Measurements from ENCODE around the gene PLEKHN1.
"Not testable (repeated sequence)": the region's sequence is repeated elsewhere in the genome, so short reads cannot be mapped to it uniquely, and the experiment has no call there.

Gene PLEKHN1

GRCh38 chr1:1011396-1011949, 45.2 kb downstream of the PLEKHN1 start:
- H2BK5ac ChIP-seq (ENCODE audit: low read depth, low read length, poor library complexity): no peak overlapping the region
- H3K36me3 ChIP-seq (ENCODE audit: control insufficient read depth in 1 of 2, insufficient read depth in 2 of 2, low read length in 2 of 2): no peaks in the 10 kb centered on the region
- no CpG with 5 or more reads among the region's 14 CpGs for WGBS (ENCODE audit: extremely low coverage, insufficient coverage, insufficient read length)
- H3K18ac ChIP-seq (ENCODE audit: low read length): no peak overlapping the region
- no peak overlapping the region for H3K4me3 ChIP-seq (ENCODE audit: low read depth, low read length)
- H4K8ac ChIP-seq (ENCODE audit: low read depth, low read length): no peak overlapping the region
- H2BK120ac ChIP-seq (ENCODE audit: insufficient read depth, low read length, poor library complexity): no peak overlapping the region
- peaks cover 6% of the 10 kb centered on the region for H3K9me3 ChIP-seq (ENCODE audit: insufficient read depth, low read depth, low read length)
- no peak overlapping the region for H2AK5ac ChIP-seq (ENCODE audit: low read length)
- H3K23ac ChIP-seq (ENCODE audit: low read length): no peak overlapping the region
- H3K79me1 ChIP-seq (ENCODE audit: low read length): peaks cover 5% of the 10 kb centered on the region
- no peak overlapping the region for H3K27ac ChIP-seq (ENCODE audit: low read depth, low read length)
- no peak overlapping the region for H4K12ac ChIP-seq (ENCODE audit: low read depth, low read length)
- no peak overlapping the region for H3K9ac ChIP-seq (ENCODE audit: low read length)
- no peaks in the 10 kb centered on the region for H3K79me2 ChIP-seq (ENCODE audit: control insufficient read depth, insufficient read depth, low read length, poor library complexity)
- no peak overlapping the region for H4K91ac ChIP-seq (ENCODE audit: low read depth, low read length)
- H3K4me1 ChIP-seq (ENCODE audit: control insufficient read depth in 1 of 2, insufficient read depth in 2 of 2, low read length in 2 of 2): peaks cover 14 to 17% of the 10 kb centered on the region in 2 experiments
- no peak for DNase-seq
- no peak overlapping the region for H3K4me2 ChIP-seq (ENCODE audit: low read length)
- no peaks in the 10 kb centered on the region for H3K27me3 ChIP-seq (ENCODE audit: insufficient read depth, low read length)
- H3K4ac ChIP-seq (ENCODE audit: low read depth, low read length): no peak overlapping the region
- H2AFZ ChIP-seq (ENCODE audit: insufficient read depth, low read length, poor library complexity): no peak overlapping the region
- H2BK12ac ChIP-seq (ENCODE audit: low read length): no peak overlapping the region
- H3K14ac ChIP-seq (ENCODE audit: low read length): no peak overlapping the region

DNA sequence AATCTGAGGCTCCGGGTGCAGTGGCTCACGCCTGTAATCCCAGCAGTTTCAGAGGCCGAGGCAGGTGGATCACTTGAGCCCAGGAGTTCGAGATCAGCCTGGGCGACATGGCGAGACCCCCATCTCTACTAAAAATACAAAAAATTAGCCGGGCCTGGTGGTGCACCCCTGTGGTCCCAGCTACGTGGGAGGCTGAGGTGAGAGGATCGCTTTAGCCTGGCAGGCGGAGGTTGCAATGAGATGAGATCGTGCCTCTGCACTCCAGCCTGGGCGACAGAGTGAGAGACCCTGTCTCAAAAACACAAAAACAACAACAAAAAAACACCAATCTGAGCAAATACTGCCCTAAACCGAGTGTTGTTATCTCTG, 46.4 kb downstream of the PLEKHN1 start:
- not testable (repeated sequence) for H3K36me3 ChIP-seq (ENCODE audit: control insufficient read depth in 1 of 2, insufficient read depth in 2 of 2, low read length in 2 of 2); H2BK120ac ChIP-seq (ENCODE audit: insufficient read depth, low read length, poor library complexity); H2BK12ac ChIP-seq (ENCODE audit: low read length); H3K4ac ChIP-seq (ENCODE audit: low read depth, low read length); H3K4me3 ChIP-seq (ENCODE audit: low read depth, low read length); H3K18ac ChIP-seq (ENCODE audit: low read length); H3K14ac ChIP-seq (ENCODE audit: low read length); H3K27me3 ChIP-seq (ENCODE audit: insufficient read depth, low read length); H4K12ac ChIP-seq (ENCODE audit: low read depth, low read length); H3K23ac ChIP-seq (ENCODE audit: low read length); H3K9me3 ChIP-seq (ENCODE audit: insufficient read depth, low read depth, low read length); DNase-seq; H4K8ac ChIP-seq (ENCODE audit: low read depth, low read length); H3K79me2 ChIP-seq (ENCODE audit: control insufficient read depth, insufficient read depth, low read length, poor library complexity); H2AK5ac ChIP-seq (ENCODE audit: low read length); H2BK5ac ChIP-seq (ENCODE audit: low read depth, low read length, poor library complexity); H3K79me1 ChIP-seq (ENCODE audit: low read length); H3K9ac ChIP-seq (ENCODE audit: low read length); H2AFZ ChIP-seq (ENCODE audit: insufficient read depth, low read length, poor library complexity)
- WGBS (ENCODE audit: extremely low coverage, insufficient coverage, insufficient read length): no CpG with 5 or more reads among the region's 13 CpGs
- Histone ChIP-seq H3K27ac (ENCODE audit: low read depth, low read length) (peak overlapping the region; percentile 39), H3K4me1 (ENCODE audit: control insufficient read depth in 1 of 2, insufficient read depth in 2 of 2, low read length in 2 of 2) (peaks cover 10 to 13% of the 10 kb centered on the region in 2 experiments), H4K91ac (ENCODE audit: low read depth, low read length) (peak overlapping the region; percentile 31), H3K4me2 (ENCODE audit: low read length) (peak overlapping the region; percentile 65)

- no peaks in the 10 kb centered on the region for H3K36me3 ChIP-seq (ENCODE audit: control insufficient read depth in 1 of 2, insufficient read depth in 2 of 2, low read length in 2 of 2)
- peak within 1 kb of the TSS; percentile 45 for H2AK5ac ChIP-seq (ENCODE audit: low read length)
- peak within 1 kb of the TSS; percentile 67 for H2BK120ac ChIP-seq (ENCODE audit: insufficient read depth, low read length, poor library complexity)
- peaks cover 6% of the 10 kb centered on the region for H3K9me3 ChIP-seq (ENCODE audit: insufficient read depth, low read depth, low read length)
- no peak within 1 kb of the TSS for H2BK12ac ChIP-seq (ENCODE audit: low read length)
- H3K9ac ChIP-seq (ENCODE audit: low read length): peak within 1 kb of the TSS; percentile 19
- no peaks in the 10 kb centered on the region for H3K27me3 ChIP-seq (ENCODE audit: insufficient read depth, low read length)
- H3K4me2 ChIP-seq (ENCODE audit: low read length): peak within 1 kb of the TSS; percentile 65
- no CpG with 5 or more reads among the region's 30 CpGs for WGBS (ENCODE audit: extremely low coverage, insufficient coverage, insufficient read length)
- H3K27ac ChIP-seq (ENCODE audit: low read depth, low read length): peak within 1 kb of the TSS; percentile 46
- H3K79me2 ChIP-seq (ENCODE audit: control insufficient read depth, insufficient read depth, low read length, poor library complexity): no peaks in the 10 kb centered on the region
- H4K91ac ChIP-seq (ENCODE audit: low read depth, low read length): peak within 1 kb of the TSS; percentile 47
- peak within 1 kb of the TSS; percentile 55 for H3K4me3 ChIP-seq (ENCODE audit: low read depth, low read length)
- DNase-seq: peak; percentile 90 to 93
- peak within 1 kb of the TSS; percentile 42 for H3K14ac ChIP-seq (ENCODE audit: low read length)
- H4K8ac ChIP-seq (ENCODE audit: low read depth, low read length): peak within 1 kb of the TSS; percentile 64
- H3K4ac ChIP-seq (ENCODE audit: low read depth, low read length): no peak within 1 kb of the TSS
- peaks cover 10 to 13% of the 10 kb centered on the region in 2 experiments for H3K4me1 ChIP-seq (ENCODE audit: control insufficient read depth in 1 of 2, insufficient read depth in 2 of 2, low read length in 2 of 2)
- H3K79me1 ChIP-seq (ENCODE audit: low read length): peaks cover 5% of the 10 kb centered on the region
- H4K12ac ChIP-seq (ENCODE audit: low read depth, low read length): peak within 1 kb of the TSS; percentile 59
- H3K18ac ChIP-seq (ENCODE audit: low read length): peak within 1 kb of the TSS; percentile 13
- no peak within 1 kb of the TSS for H2BK5ac ChIP-seq (ENCODE audit: low read depth, low read length, poor library complexity)
- H3K23ac ChIP-seq (ENCODE audit: low read length): no peak within 1 kb of the TSS
- H2AFZ ChIP-seq (ENCODE audit: insufficient read depth, low read length, poor library complexity): peak within 1 kb of the TSS; percentile 27
These were observed 47.0 kb downstream of the PLEKHN1 start, which contains the start of gene ISG15 for GRCh38 chr1:1013105-1013921. Gene ISG15 (plus strand): TSS chr1:1013497. CDS start chr1:1013574, 77 bp downstream.

DNA sequence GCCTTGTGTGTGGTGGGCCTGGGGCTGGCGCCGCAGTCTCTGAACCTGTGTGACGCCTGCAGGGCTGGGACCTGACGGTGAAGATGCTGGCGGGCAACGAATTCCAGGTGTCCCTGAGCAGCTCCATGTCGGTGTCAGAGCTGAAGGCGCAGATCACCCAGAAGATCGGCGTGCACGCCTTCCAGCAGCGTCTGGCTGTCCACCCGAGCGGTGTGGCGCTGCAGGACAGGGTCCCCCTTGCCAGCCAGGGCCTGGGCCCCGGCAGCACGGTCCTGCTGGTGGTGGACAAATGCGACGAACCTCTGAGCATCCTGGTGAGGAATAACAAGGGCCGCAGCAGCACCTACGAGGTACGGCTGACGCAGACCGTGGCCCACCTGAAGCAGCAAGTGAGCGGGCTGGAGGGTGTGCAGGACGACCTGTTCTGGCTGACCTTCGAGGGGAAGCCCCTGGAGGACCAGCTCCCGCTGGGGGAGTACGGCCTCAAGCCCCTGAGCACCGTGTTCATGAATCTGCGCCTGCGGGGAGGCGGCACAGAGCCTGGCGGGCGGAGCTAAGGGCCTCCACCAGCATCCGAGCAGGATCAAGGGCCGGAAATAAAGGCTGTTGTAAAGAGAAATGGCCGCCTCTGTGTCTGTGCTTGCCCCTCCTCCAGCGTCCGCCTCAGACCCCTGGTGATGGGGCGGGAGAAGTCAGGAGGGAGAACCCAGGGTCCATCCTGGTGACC, 47.8 kb downstream of the PLEKHN1 start:
- peak overlapping the region; percentile 55 for H3K4me3 ChIP-seq (ENCODE audit: low read depth, low read length)
- H3K4ac ChIP-seq (ENCODE audit: low read depth, low read length): no peak overlapping the region
- H2BK5ac ChIP-seq (ENCODE audit: low read depth, low read length, poor library complexity): no peak overlapping the region
- H3K79me2 ChIP-seq (ENCODE audit: control insufficient read depth, insufficient read depth, low read length, poor library complexity): no peaks in the 10 kb centered on the region
- WGBS (ENCODE audit: extremely low coverage, insufficient coverage, insufficient read length): no CpG with 5 or more reads among the region's 41 CpGs
- H3K9me3 ChIP-seq (ENCODE audit: insufficient read depth, low read depth, low read length): peaks cover 6% of the 10 kb centered on the region
- H3K36me3 ChIP-seq (ENCODE audit: control insufficient read depth in 1 of 2, insufficient read depth in 2 of 2, low read length in 2 of 2): no peaks in the 10 kb centered on the region
- H2BK12ac ChIP-seq (ENCODE audit: low read length): no peak overlapping the region
- H3K4me2 ChIP-seq (ENCODE audit: low read length): peak overlapping the region; percentile 65
- no peak overlapping the region for H3K9ac ChIP-seq (ENCODE audit: low read length)
- H4K12ac ChIP-seq (ENCODE audit: low read depth, low read length): no peak overlapping the region
- peak overlapping the region; percentile 8 for H3K18ac ChIP-seq (ENCODE audit: low read length)
- no peak overlapping the region for H4K8ac ChIP-seq (ENCODE audit: low read depth, low read length)
- H3K27ac ChIP-seq (ENCODE audit: low read depth, low read length): no peak overlapping the region
- H3K4me1 ChIP-seq (ENCODE audit: control insufficient read depth in 1 of 2, insufficient read depth in 2 of 2, low read length in 2 of 2): peaks cover 10 to 15% of the 10 kb centered on the region in 2 experiments
- peaks cover 5% of the 10 kb centered on the region for H3K79me1 ChIP-seq (ENCODE audit: low read length)
- H3K23ac ChIP-seq (ENCODE audit: low read length): no peak overlapping the region
- no peak overlapping the region for H2BK120ac ChIP-seq (ENCODE audit: insufficient read depth, low read length, poor library complexity)
- H3K14ac ChIP-seq (ENCODE audit: low read length): peak overlapping the region; percentile 42
- no peak overlapping the region for H4K91ac ChIP-seq (ENCODE audit: low read depth, low read length)
- peak overlapping the region; percentile 8 for H2AFZ ChIP-seq (ENCODE audit: insufficient read depth, low read length, poor library complexity)
- DNase-seq: peak in 1 of 2 donors; percentile 55
- no peaks in the 10 kb centered on the region for H3K27me3 ChIP-seq (ENCODE audit: insufficient read depth, low read length)
- peak overlapping the region; percentile 45 for H2AK5ac ChIP-seq (ENCODE audit: low read length)

Data from trophoblast cell (in vitro differentiated cells and primary cell).